K562 (cell line): Measurements from ENCODE around the gene XRN2. TPM values are rescaled to one million over a fixed set of nuclear protein-coding genes. Genes with fewer than 3 reads are reported as not detected.

ENCODE experiments used
- CBFA2T2 ChIP-seq: fragments of 450-650 bp; conservative IDR thresholded peaks from 2 replicates; pipeline ENCODE4 v1.6.1; 2017; ENCODE audit warnings: mild to moderate bottlenecking
- CCNT2 ChIP-seq: IDR thresholded peaks from 2 replicates; pipeline ENCODE4 v1.6.1; 2011; ENCODE audit warnings: borderline replicate concordance, low read depth, mild to moderate bottlenecking, moderate library complexity, mixed read lengths, low read length; ENCODE audit not compliant: insufficient read length; ENCODE audit errors: extremely low read depth
- FOXA3 ChIP-seq, 2 experiments: fragments of 450-650 bp in 1 of 2; sonication (generic) in 1 of 2; formaldehyde crosslinking; IDR thresholded peaks in 1 of 2; conservative IDR thresholded peaks in 1 of 2; 2 replicates each; pipeline versions ENCODE4 v1.4.0 to v1.8.0; 2020 to 2022; ENCODE audit warnings: mild to moderate bottlenecking in 2 of 2, missing genetic modification reagents in 1 of 2
- GATAD2B ChIP-seq: fragments of 450-650 bp; IDR thresholded peaks from 2 replicates; pipeline ENCODE4 v1.6.1; 2017; ENCODE audit warnings: mild to moderate bottlenecking, borderline replicate concordance
- HMGN3 ChIP-seq: IDR thresholded peaks from 2 replicates; pipeline ENCODE4 v1.6.1; 2011; ENCODE audit warnings: borderline replicate concordance, low read depth, mild to moderate bottlenecking, mixed read lengths, low read length; ENCODE audit not compliant: insufficient read length; ENCODE audit errors: extremely low read depth
- KDM5B ChIP-seq: fragments of 200-600 bp; sonication (generic); IDR thresholded peaks from 2 replicates; pipeline ENCODE4 v1.6.1; 2012; ENCODE audit warnings: low read depth, mild to moderate bottlenecking, moderate library complexity, low read length, control low read depth, inconsistent platforms; ENCODE audit not compliant: insufficient replicate concordance
- PHF8 ChIP-seq: fragments of 200-600 bp; sonication (generic); IDR thresholded peaks from 2 replicates; pipeline ENCODE4 v1.6.1; 2012; ENCODE audit warnings: mixed run types, mild to moderate bottlenecking, inconsistent platforms, low read length, moderate library complexity, borderline replicate concordance
- POLR2A ChIP-seq: fragments of 450-650 bp; conservative IDR thresholded peaks from 2 replicates; pipeline ENCODE4 v1.6.1; 2016
- ZNF143 ChIP-seq: sonication (generic); formaldehyde crosslinking; IDR thresholded peaks from 2 replicates; pipeline ENCODE4 v1.9.0; 2022; ENCODE audit warnings: mild to moderate bottlenecking, missing genetic modification reagents
- polyA plus RNA-seq, 8 experiments: library from polyadenylated mRNA; depleted of rRNA in 4 of 8; stranded (reverse) in 5 of 8; unstranded in 3 of 8; fragments of >200 nt; fragmentation: Nextera tagmentation in 2 of 8; fragmentation: Illumina TruSeq in 1 of 8; extraction: Ambion mirVana in 2 of 8; extraction: Trizol in 1 of 8; gene quantifications; 2 replicates each; pipeline versions ENCODE4 v1.2.1 to v1.2.3, GENCODE V29; 2011 to 2014; ENCODE audit warnings: inconsistent platforms in 1 of 8, missing spikeins in 1 of 8
- total RNA-seq, 7 experiments: library from RNA; depleted of rRNA in 6 of 7; stranded (reverse); fragments of >200 nt in 6 of 7; fragmentation: Illumina TruSeq in 2 of 7; extraction: Trizol in 2 of 7; gene quantifications; 2 replicates each; pipeline versions ENCODE4 v1.2.1 to v1.2.3, GENCODE V29; 2011 to 2021; ENCODE audit warnings: low replicate concordance in 1 of 7
- TF ChIP-seq, protein P1 (sequence below): fragments of 450-650 bp; IDR thresholded peaks from 2 replicates; pipeline ENCODE4 v1.6.1; 2016; ENCODE audit warnings: mild to moderate bottlenecking, moderate library complexity

XRN2 gene
- total and polyA plus RNA-seq, 9 of the 15 experiments (the other 6 are each of a cell fraction or from before 2014, with no cell fraction given) = 41.8 to 67.3 (median 51.4) TPM

GRCh38 chr20:21303061-21303871 lies at the start of gene XRN2 (continued):
- TF ChIP-seq KDM5B (peak; percentile 65), GATAD2B (0 out of 2 replicates have a peak, but pooled peaks have one; percentile 16), HMGN3 (peak; percentile 70), POLR2A (peak; percentile 86), ZNF143 (CRISPR knock-in tag) (peak; percentile 76), PHF8 (peak; percentile 92; the same call in 1 of the 2 replicates), CBFA2T2 (no peak), CCNT2 (peak; percentile 28), FOXA3 (CRISPR knock-in tag; conservative IDR thresholded peaks at IDR 0.05 in 1 of 2, IDR thresholded peaks at IDR 0.05 in 1 of 2) (0 out of 4 replicates have a peak, but pooled peaks of 1 of the 2 experiments have one; percentile 35)
- TF ChIP-seq, protein P1, sequence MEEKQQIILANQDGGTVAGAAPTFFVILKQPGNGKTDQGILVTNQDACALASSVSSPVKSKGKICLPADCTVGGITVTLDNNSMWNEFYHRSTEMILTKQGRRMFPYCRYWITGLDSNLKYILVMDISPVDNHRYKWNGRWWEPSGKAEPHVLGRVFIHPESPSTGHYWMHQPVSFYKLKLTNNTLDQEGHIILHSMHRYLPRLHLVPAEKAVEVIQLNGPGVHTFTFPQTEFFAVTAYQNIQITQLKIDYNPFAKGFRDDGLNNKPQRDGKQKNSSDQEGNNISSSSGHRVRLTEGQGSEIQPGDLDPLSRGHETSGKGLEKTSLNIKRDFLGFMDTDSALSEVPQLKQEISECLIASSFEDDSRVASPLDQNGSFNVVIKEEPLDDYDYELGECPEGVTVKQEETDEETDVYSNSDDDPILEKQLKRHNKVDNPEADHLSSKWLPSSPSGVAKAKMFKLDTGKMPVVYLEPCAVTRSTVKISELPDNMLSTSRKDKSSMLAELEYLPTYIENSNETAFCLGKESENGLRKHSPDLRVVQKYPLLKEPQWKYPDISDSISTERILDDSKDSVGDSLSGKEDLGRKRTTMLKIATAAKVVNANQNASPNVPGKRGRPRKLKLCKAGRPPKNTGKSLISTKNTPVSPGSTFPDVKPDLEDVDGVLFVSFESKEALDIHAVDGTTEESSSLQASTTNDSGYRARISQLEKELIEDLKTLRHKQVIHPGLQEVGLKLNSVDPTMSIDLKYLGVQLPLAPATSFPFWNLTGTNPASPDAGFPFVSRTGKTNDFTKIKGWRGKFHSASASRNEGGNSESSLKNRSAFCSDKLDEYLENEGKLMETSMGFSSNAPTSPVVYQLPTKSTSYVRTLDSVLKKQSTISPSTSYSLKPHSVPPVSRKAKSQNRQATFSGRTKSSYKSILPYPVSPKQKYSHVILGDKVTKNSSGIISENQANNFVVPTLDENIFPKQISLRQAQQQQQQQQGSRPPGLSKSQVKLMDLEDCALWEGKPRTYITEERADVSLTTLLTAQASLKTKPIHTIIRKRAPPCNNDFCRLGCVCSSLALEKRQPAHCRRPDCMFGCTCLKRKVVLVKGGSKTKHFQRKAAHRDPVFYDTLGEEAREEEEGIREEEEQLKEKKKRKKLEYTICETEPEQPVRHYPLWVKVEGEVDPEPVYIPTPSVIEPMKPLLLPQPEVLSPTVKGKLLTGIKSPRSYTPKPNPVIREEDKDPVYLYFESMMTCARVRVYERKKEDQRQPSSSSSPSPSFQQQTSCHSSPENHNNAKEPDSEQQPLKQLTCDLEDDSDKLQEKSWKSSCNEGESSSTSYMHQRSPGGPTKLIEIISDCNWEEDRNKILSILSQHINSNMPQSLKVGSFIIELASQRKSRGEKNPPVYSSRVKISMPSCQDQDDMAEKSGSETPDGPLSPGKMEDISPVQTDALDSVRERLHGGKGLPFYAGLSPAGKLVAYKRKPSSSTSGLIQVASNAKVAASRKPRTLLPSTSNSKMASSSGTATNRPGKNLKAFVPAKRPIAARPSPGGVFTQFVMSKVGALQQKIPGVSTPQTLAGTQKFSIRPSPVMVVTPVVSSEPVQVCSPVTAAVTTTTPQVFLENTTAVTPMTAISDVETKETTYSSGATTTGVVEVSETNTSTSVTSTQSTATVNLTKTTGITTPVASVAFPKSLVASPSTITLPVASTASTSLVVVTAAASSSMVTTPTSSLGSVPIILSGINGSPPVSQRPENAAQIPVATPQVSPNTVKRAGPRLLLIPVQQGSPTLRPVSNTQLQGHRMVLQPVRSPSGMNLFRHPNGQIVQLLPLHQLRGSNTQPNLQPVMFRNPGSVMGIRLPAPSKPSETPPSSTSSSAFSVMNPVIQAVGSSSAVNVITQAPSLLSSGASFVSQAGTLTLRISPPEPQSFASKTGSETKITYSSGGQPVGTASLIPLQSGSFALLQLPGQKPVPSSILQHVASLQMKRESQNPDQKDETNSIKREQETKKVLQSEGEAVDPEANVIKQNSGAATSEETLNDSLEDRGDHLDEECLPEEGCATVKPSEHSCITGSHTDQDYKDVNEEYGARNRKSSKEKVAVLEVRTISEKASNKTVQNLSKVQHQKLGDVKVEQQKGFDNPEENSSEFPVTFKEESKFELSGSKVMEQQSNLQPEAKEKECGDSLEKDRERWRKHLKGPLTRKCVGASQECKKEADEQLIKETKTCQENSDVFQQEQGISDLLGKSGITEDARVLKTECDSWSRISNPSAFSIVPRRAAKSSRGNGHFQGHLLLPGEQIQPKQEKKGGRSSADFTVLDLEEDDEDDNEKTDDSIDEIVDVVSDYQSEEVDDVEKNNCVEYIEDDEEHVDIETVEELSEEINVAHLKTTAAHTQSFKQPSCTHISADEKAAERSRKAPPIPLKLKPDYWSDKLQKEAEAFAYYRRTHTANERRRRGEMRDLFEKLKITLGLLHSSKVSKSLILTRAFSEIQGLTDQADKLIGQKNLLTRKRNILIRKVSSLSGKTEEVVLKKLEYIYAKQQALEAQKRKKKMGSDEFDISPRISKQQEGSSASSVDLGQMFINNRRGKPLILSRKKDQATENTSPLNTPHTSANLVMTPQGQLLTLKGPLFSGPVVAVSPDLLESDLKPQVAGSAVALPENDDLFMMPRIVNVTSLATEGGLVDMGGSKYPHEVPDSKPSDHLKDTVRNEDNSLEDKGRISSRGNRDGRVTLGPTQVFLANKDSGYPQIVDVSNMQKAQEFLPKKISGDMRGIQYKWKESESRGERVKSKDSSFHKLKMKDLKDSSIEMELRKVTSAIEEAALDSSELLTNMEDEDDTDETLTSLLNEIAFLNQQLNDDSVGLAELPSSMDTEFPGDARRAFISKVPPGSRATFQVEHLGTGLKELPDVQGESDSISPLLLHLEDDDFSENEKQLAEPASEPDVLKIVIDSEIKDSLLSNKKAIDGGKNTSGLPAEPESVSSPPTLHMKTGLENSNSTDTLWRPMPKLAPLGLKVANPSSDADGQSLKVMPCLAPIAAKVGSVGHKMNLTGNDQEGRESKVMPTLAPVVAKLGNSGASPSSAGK = peak; percentile 53; the same call in 1 of the 2 replicates
